Measurements from ENCODE around the gene MRPL33. TPM values are rescaled to one million over a fixed set of nuclear protein-coding genes. Genes with fewer than 3 reads are reported as not detected.

The MRPL33 gene
- total and polyA plus RNA-seq, 2 of the 13 experiments (the other 11 are each of a cell fraction or from before 2014, with no cell fraction given), result 69.7 to 218 TPM

DNA sequence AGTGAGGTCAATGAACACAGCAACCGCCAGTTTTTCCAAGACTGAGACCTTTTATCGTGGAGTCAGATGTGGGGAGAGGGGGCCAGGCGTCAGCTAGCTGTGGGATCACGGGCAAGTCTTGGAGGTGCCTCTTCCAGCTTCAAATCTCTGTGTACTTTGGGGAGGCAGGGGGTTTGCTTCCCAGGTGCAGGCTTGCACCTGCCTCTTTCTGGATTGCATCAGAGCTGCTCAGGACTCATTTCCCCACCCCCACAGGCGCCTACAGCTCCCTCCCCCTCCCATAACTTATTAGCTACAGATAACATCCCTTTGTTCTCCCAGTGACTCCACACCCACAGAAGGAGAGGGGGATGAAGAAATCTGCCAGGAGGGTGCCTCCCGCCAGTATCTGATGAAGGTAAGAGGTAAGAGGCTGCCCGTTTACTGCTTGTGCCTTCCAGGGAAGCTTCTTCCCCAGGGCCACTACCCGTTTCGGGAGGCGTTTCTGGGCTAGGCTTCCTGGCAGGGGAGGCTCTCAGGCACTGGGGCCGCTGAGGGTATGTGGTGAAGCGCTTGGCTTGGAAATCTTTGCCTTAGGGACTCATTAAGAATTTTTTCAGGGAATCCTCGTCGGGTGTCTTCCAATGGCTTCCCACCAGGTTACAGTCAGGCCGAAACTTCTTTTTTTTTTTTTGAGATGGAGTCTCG is 18.8 kb upstream of the MRPL33 start (continued):
- TF ChIP-seq ZNF496 (CRISPR knock-in tag; IDR thresholded peaks at IDR 0.05; ENCODE audit: insufficient replicate concordance), result no peak
- TF ChIP-seq ZFP36L1 (CRISPR knock-in tag; IDR thresholded peaks at IDR 0.05), result no peak; the same call in 1 of the 2 replicates
- TF ChIP-seq THAP11 (CRISPR knock-in tag; IDR thresholded peaks at IDR 0.05), result peak; percentile 52
- TF ChIP-seq ZBTB43 (CRISPR knock-in tag; conservative IDR thresholded peaks at IDR 0.05), result no peak; the same call in 1 of the 2 replicates
- no peak for TF ChIP-seq HNRNPK (IDR thresholded peaks at IDR 0.05; ENCODE audit: low read depth, low read length, poor library complexity, severe bottlenecking)
- TF ChIP-seq CC2D1A (CRISPR knock-in tag; IDR thresholded peaks at IDR 0.05), result no peak
- TF ChIP-seq ZKSCAN1 (IDR thresholded peaks at IDR 0.05; ENCODE audit: low read length), result no peak
- TF ChIP-seq ZNF44 (CRISPR knock-in tag; IDR thresholded peaks at IDR 0.05), result no peak
- TF ChIP-seq REL (CRISPR knock-in tag; conservative IDR thresholded peaks at IDR 0.05), result no peak
- TF ChIP-seq ZNF567 (CRISPR knock-in tag; IDR thresholded peaks at IDR 0.05; ENCODE audit: borderline replicate concordance), result no peak
- peak; percentile 36; the same call in 1 of the 2 replicates for TF ChIP-seq CBX5 (CRISPR knock-in tag; IDR thresholded peaks at IDR 0.05; ENCODE audit: borderline replicate concordance)
- 0 out of 2 replicates have a peak, but pooled peaks have one; percentile 21 for TF ChIP-seq DMTF1 (CRISPR knock-in tag; IDR thresholded peaks at IDR 0.05)
- TF ChIP-seq MYC (CRISPR knock-in tag; IDR thresholded peaks at IDR 0.05; ENCODE audit: borderline replicate concordance), result peak; percentile 46; the same call in 1 of the 2 replicates
- TF ChIP-seq RFXANK (CRISPR knock-in tag; IDR thresholded peaks at IDR 0.05), result 0 out of 2 replicates have a peak, but pooled peaks have one; percentile 25
- no peak for TF ChIP-seq ZNF251 (CRISPR knock-in tag; IDR thresholded peaks at IDR 0.05)
- TF ChIP-seq MYNN (CRISPR knock-in tag; IDR thresholded peaks at IDR 0.05; ENCODE audit: low read depth), result no peak
- TF ChIP-seq, protein P1, sequence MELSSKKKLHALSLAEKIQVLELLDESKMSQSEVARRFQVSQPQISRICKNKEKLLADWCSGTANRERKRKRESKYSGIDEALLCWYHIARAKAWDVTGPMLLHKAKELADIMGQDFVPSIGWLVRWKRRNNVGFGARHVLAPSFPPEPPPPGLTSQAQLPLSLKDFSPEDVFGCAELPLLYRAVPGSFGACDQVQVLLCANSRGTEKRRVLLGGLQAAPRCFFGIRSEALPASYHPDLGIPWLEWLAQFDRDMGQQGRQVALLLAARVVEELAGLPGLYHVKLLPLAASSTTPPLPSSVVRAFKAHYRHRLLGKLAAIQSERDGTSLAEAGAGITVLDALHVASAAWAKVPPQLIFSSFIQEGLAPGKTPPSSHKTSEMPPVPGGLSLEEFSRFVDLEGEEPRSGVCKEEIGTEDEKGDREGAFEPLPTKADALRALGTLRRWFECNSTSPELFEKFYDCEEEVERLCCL (CRISPR knock-in tag; IDR thresholded peaks at IDR 0.05; ENCODE audit: borderline replicate concordance), result no peak
- TF ChIP-seq STAT5B (CRISPR knock-in tag; IDR thresholded peaks at IDR 0.05), result no peak
- 0 out of 2 replicates have a peak, but pooled peaks have one; percentile 10 for TF ChIP-seq PITX1 (CRISPR knock-in tag; IDR thresholded peaks at IDR 0.05)
- no peak for TF ChIP-seq ZBTB39 (CRISPR knock-in tag; IDR thresholded peaks at IDR 0.05)
- TF ChIP-seq SMAD1 (CRISPR knock-in tag; IDR thresholded peaks at IDR 0.05; ENCODE audit: borderline replicate concordance, low read depth), result no peak
- no peak for TF ChIP-seq ZC3H13 (CRISPR knock-in tag; IDR thresholded peaks at IDR 0.05)
- no peak for TF ChIP-seq YEATS2 (CRISPR knock-in tag; IDR thresholded peaks at IDR 0.05; ENCODE audit: borderline replicate concordance)
- TF ChIP-seq ZNF792 (CRISPR knock-in tag; IDR thresholded peaks at IDR 0.05), result no peak
